HFF-Myc (cell line): ENCODE measurements around the gene PITX1.
A peak's percentile ranks its signal among the peaks of the same experiment; 100 is the strongest.

Experiments
- DNase-seq: peaks from one replicate; pipeline ENCODE4 v3.0.0-alpha.2; 2011; ENCODE audit warnings: low read depth; ENCODE audit errors: extremely low read depth
- H3K4me3 ChIP-seq: replicated peaks from 2 replicates; pipeline ENCODE4 v1.5.1; 2011; ENCODE audit warnings: low read depth, mild to moderate bottlenecking, control low read depth, low read length
- CTCF ChIP-seq: IDR thresholded peaks from 2 replicates; pipeline ENCODE4 v1.5.1; 2012; ENCODE audit warnings: mild to moderate bottlenecking, low read depth, low read length, control low read depth; ENCODE audit errors: missing control alignments

The PITX1 gene

GRCh38 chr5:135034236-135034962 lies 371 bp upstream of the PITX1 start:
- TF ChIP-seq CTCF: no peak
- H3K4me3 ChIP-seq: peak overlapping the region; percentile 95
- peak; percentile 39 for DNase-seq

- H3K4me3 ChIP-seq: peak overlapping the region; percentile 95
- no peak for TF ChIP-seq CTCF
- no peak for DNase-seq
Measured at GRCh38 chr5:135032999-135033861, 798 bp downstream of the PITX1 start.

- TF ChIP-seq CTCF: no peak
- no peak for DNase-seq
- H3K4me3 ChIP-seq: peak overlapping the region; percentile 95
Measured at GRCh38 chr5:135032695-135032998, 1.4 kb downstream of the PITX1 start.

GRCh38 chr5:135031813-135032694 lies 2.0 kb downstream of the PITX1 start:
- TF ChIP-seq CTCF: no peak
- H3K4me3 ChIP-seq: peak overlapping the region; percentile 95
- DNase-seq: no peak

GRCh38 chr5:135030956-135031812 lies 2.8 kb downstream of the PITX1 start:
- no peak for DNase-seq
- H3K4me3 ChIP-seq: peak overlapping the region; percentile 95
- TF ChIP-seq CTCF: no peak
